HG03135 (cell line): ENCODE results near the gene MT1M.
"Not testable (repeated sequence)": the region's sequence is repeated elsewhere in the genome, so short reads cannot be mapped to it uniquely, and the experiment has no call there.

Experiments used
- ATAC-seq: cut with Tn5 transposase; IDR thresholded peaks from one replicate; pipeline ENCODE4 v1.9.1; 2021; ENCODE audit warnings: mild to moderate bottlenecking, moderate library complexity; ENCODE audit not compliant: unreplicated experiment

MT1M gene

GRCh38 chr16:56608043-56608875 lies 24.2 kb upstream of the MT1M start, which contains the start of gene MT2A:
Gene MT2A, plus strand, starts transcription at chr16:56608584. Its CDS starts 72 bp downstream, at chr16:56608656.
- ATAC-seq, result peak; percentile 85

GRCh38 chr16:56608876-56609462 lies 23.5 kb upstream of the MT1M start:
- no peak for ATAC-seq

GRCh38 chr16:56609463-56609921 lies 23.0 kb upstream of the MT1M start:
- ATAC-seq, result peak; percentile 40

- no peak for ATAC-seq
Measured at GRCh38 chr16:56610017-56610608, 22.3 kb upstream of the MT1M start.

- ATAC-seq, result no peak
Measured at GRCh38 chr16:56610609-56611111, 21.8 kb upstream of the MT1M start.

- ATAC-seq, result no peak
Measured at GRCh38 chr16:56611281-56611833, 21.1 kb upstream of the MT1M start.

GRCh38 chr16:56613706-56614105 lies 18.8 kb upstream of the MT1M start:
- no peak for ATAC-seq

- no peak for ATAC-seq
Measured at GRCh38 chr16:56614549-56614991, 17.9 kb upstream of the MT1M start.

- ATAC-seq, result no peak
Measured at GRCh38 chr16:56615353-56615752, 17.1 kb upstream of the MT1M start.

- no peak for ATAC-seq
Measured at GRCh38 chr16:56616608-56617211, 15.7 kb upstream of the MT1M start.

GRCh38 chr16:56617212-56618085 lies 15.0 kb upstream of the MT1M start:
- ATAC-seq, result no peak

- no peak for ATAC-seq
Measured at GRCh38 chr16:56618138-56618537, 14.3 kb upstream of the MT1M start.

- ATAC-seq, result no peak
Measured at GRCh38 chr16:56620339-56620897, 12.0 kb upstream of the MT1M start.

- ATAC-seq, result not testable (repeated sequence)
Measured at GRCh38 chr16:56621665-56622445, 10.6 kb upstream of the MT1M start.

- ATAC-seq, result not testable (repeated sequence)
Measured at GRCh38 chr16:56623184-56623583, 9.3 kb upstream of the MT1M start.

GRCh38 chr16:56623637-56624036 lies 8.8 kb upstream of the MT1M start:
- no peak for ATAC-seq

- ATAC-seq, result peak; percentile 55
Measured at GRCh38 chr16:56625140-56625942, 7.1 kb upstream of the MT1M start, which contains the start of gene MT1E. Gene MT1E, plus strand, starts transcription at chr16:56625781. Its CDS starts 71 bp downstream, at chr16:56625852.
